ENCODE results near the gene TNIP3. TPM values are rescaled to one million over a fixed set of nuclear protein-coding genes. Genes with fewer than 3 reads are reported as not detected.

Gene TNIP3
- total RNA-seq, 2 donors from 2014 or later = not detected

Small RNAs within 50 kb of the gene (small RNA-seq; reads per million reads assigned to genes)
- gene RNU6-948P = not detected

Other genes with a start within 250 kb of the TNIP3 start
- gene PRDM5, start 241.6 kb downstream of the TNIP3 start, total RNA-seq = 10 to 100 TPM in 1 of 2 donors, 1 to 10 TPM in 1; 9.6 to 36.3 TPM
- under 1 TPM; 0.52 to 0.66 TPM for gene NDNF, start 91.8 kb downstream of the TNIP3 start, total RNA-seq
- gene QRFPR, start 216.7 kb upstream of the TNIP3 start, total RNA-seq = not detected